ENCODE results near the gene SLC11A2. TPM values are rescaled to one million over a fixed set of nuclear protein-coding genes. Genes with fewer than 3 reads are reported as not detected.

Gene SLC11A2
- total and polyA plus RNA-seq, 2 of the 4 experiments (the other 2 are of a cell fraction) = 28.0 to 45.3 TPM

- Histone ChIP-seq H3K9ac (ENCODE audit: low read depth, low read length) (no peak overlapping the region), H3K4me1 (ENCODE audit: control insufficient read depth, insufficient read depth, low read length) (peaks cover 2% of the 10 kb centered on the region; the same call in 1 of the 2 replicates), H3K9me3 (ENCODE audit: control insufficient read depth, insufficient read depth, low read length) (no peaks in the 10 kb centered on the region), H3K27ac (ENCODE audit: insufficient read depth, low read length) (no peak overlapping the region), H2BK20ac (ENCODE audit: low read depth, low read length) (no peak overlapping the region; the same call in 1 of the 2 replicates), H3K4me2 (ENCODE audit: low read depth, low read length) (no peak overlapping the region), H4K20me1 (ENCODE audit: insufficient read depth, low read length) (no peaks in the 10 kb centered on the region), H2AFZ (replicated peaks; ENCODE audit: low read length, poor library complexity) (no peak overlapping the region), H3K4ac (ENCODE audit: low read depth, low read length) (no peak overlapping the region), H3K56ac (ENCODE audit: extremely low read depth, insufficient read depth, low read length) (no peak overlapping the region), H4K91ac (ENCODE audit: insufficient read depth, low read depth, low read length) (no peak overlapping the region), H2AK5ac (ENCODE audit: low read depth, low read length) (no peak overlapping the region), H3K4me3 (ENCODE audit: insufficient read depth, low read depth, low read length) (no peak overlapping the region), H2BK5ac (ENCODE audit: low read depth, low read length, poor library complexity, severe bottlenecking) (no peak overlapping the region), H2AK9ac (replicated peaks; ENCODE audit: low read depth, low read length, poor library complexity) (no peak overlapping the region), H2BK15ac (ENCODE audit: low read depth, low read length) (no peak overlapping the region), H3K18ac (ENCODE audit: low read depth, low read length) (no peak overlapping the region), H3K27me3 (ENCODE audit: control insufficient read depth, insufficient read depth, low read length) (no peaks in the 10 kb centered on the region), H4K5ac (ENCODE audit: low read depth, low read length) (no peak overlapping the region), H3K79me1 (ENCODE audit: low read depth in 1 of 2, low read length in 2 of 2) (peaks cover 0 to 18% of the 10 kb centered on the region in 2 experiments; a peak in 2 of 4 replicates), H3K14ac (replicated peaks; ENCODE audit: low read depth, low read length) (no peak overlapping the region), H3K23ac (ENCODE audit: low read depth, low read length) (no peak overlapping the region), H4K8ac (ENCODE audit: low read depth in 2 of 2, low read length in 2 of 2) (no peak overlapping the region), H2BK120ac (ENCODE audit: low read depth, low read length) (no peak overlapping the region), H3K36me3 (ENCODE audit: control insufficient read depth, insufficient read depth, low read length) (peaks cover 32% of the 10 kb centered on the region), H3K9me1 (ENCODE audit: insufficient read depth, low read length) (peaks cover 5% of the 10 kb centered on the region; the same call in 1 of the 2 replicates)
- in situ Hi-C loops (cut with MboI; ENCODE audit: low sequenced_read_pairs) (no loop called here), intact Hi-C loops (cut with micrococcal nuclease) (no loop called here), dilution Hi-C loops (cut with HindIII; ENCODE audit: low sequenced_read_pairs, unreplicated experiment) (no loop called here)
- ChIA-PET POLR2A (ENCODE audit: unreplicated experiment) (no interaction called here), CTCF (interaction anchor here (0.6 kb wide), 2 partner anchors 19 to 1937 kb away, joined by 3 to 4 read pairs; no protein-coding TSS in a partner anchor)
- no peak for TF ChIP-seq CHD1 (IDR thresholded peaks at IDR 0.05; ENCODE audit: low read depth, low read length)
- no peak for TF ChIP-seq RFX5 (IDR thresholded peaks at IDR 0.05; ENCODE audit: low read depth, low read length)
- no peak for TF ChIP-seq RAD21 (IDR thresholded peaks at IDR 0.05; ENCODE audit: low read length)
- TF ChIP-seq, protein P1, sequence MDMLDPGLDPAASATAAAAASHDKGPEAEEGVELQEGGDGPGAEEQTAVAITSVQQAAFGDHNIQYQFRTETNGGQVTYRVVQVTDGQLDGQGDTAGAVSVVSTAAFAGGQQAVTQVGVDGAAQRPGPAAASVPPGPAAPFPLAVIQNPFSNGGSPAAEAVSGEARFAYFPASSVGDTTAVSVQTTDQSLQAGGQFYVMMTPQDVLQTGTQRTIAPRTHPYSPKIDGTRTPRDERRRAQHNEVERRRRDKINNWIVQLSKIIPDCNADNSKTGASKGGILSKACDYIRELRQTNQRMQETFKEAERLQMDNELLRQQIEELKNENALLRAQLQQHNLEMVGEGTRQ (IDR thresholded peaks at IDR 0.05; ENCODE audit: low read depth, low read length) = no peak
- TF ChIP-seq BHLHE40 (IDR thresholded peaks at IDR 0.05; ENCODE audit: low read depth, low read length) = no peak
- no peak for TF ChIP-seq RCOR1 (IDR thresholded peaks at IDR 0.05; ENCODE audit: insufficient replicate concordance, low read length)
- TF ChIP-seq CTCF (conservative IDR thresholded peaks at IDR 0.05; ENCODE audit: low read depth, low read length) = no peak
- TF ChIP-seq, protein P2, sequence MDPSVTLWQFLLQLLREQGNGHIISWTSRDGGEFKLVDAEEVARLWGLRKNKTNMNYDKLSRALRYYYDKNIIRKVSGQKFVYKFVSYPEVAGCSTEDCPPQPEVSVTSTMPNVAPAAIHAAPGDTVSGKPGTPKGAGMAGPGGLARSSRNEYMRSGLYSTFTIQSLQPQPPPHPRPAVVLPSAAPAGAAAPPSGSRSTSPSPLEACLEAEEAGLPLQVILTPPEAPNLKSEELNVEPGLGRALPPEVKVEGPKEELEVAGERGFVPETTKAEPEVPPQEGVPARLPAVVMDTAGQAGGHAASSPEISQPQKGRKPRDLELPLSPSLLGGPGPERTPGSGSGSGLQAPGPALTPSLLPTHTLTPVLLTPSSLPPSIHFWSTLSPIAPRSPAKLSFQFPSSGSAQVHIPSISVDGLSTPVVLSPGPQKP (IDR thresholded peaks at IDR 0.05; ENCODE audit: borderline replicate concordance, low read depth, low read length) = no peak
- TF ChIP-seq POLR2A (IDR thresholded peaks at IDR 0.05; ENCODE audit: low read depth, low read length) = no peak
- no peak for TF ChIP-seq MXI1 (IDR thresholded peaks at IDR 0.05; ENCODE audit: borderline replicate concordance, low read depth, low read length)
- TF ChIP-seq MAFK (IDR thresholded peaks at IDR 0.05; ENCODE audit: low read depth, low read length) = no peak
- TF ChIP-seq FOS (IDR thresholded peaks at IDR 0.05; ENCODE audit: low read depth, low read length) = no peak
- no peak for TF ChIP-seq MAZ (IDR thresholded peaks at IDR 0.05; ENCODE audit: borderline replicate concordance, low read depth, low read length)
- TF ChIP-seq SMC3 (IDR thresholded peaks at IDR 0.05; ENCODE audit: low read depth, low read length) = no peak
- no peak for TF ChIP-seq NFE2L2 (IDR thresholded peaks at IDR 0.05; ENCODE audit: low read depth, low read length)
- DNase-seq (no peak), ATAC-seq (ENCODE audit: low read depth) (no peak)
- no TSS peak for BruUV-seq (replicated peaks)
- WGBS, 2 experiments (ENCODE audit: extremely low coverage in 2 of 2, insufficient read length in 1 of 2) = no CpG with 5 or more reads among the region's 1 CpG
These were observed 24.4 kb downstream of the SLC11A2 start for GRCh38 chr12:51001799-51002198.
